Gastrocnemius medialis (tissue), 4 donors: ENCODE data around the gene LURAP1L.

Experiments
- POLR2A ChIP-seq, 2 donors: fragments of 450-650 bp; IDR thresholded peaks; one replicate each; pipeline ENCODE4 v1.6.1; 2017; ENCODE audit warnings: antibody characterized with exemption in 2 of 2, mild to moderate bottlenecking in 2 of 2, moderate library complexity in 2 of 2
- TF ChIP-seq, protein P1 (sequence below), 5 experiments: fragments of 450-650 bp in 3 of 5; fragments of 200-600 bp in 2 of 5; sonication (generic) in 2 of 5; IDR thresholded peaks in 4 of 5; conservative IDR thresholded peaks in 1 of 5; 1 replicate in 4 of 5; 2 replicates in 1 of 5; pipeline ENCODE4 v1.5.1; 2016 to 2019; ENCODE audit warnings: antibody characterized with exemption in 5 of 5, mild to moderate bottlenecking in 3 of 5, moderate library complexity in 3 of 5

DNA sequence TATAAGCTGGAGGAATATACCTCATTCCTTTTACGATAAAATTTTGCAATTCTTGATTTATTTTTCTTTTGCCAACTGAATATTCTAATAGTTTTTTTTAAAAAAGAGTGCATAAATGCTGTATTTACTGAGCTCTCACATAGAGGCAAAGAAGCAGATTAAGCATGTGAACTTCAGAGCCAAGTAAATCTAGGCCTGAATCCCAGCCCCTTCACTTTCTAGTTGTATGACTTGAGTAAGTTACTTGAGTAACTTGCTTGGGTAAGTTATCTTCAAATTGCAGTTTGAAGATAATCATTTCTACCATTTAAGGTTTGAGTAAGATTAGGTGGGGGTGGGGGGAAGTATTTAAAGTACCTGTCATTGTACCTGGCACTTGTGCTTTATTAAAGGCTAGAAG lies 21.8 kb downstream of the LURAP1L start:
- TF ChIP-seq, protein P1, sequence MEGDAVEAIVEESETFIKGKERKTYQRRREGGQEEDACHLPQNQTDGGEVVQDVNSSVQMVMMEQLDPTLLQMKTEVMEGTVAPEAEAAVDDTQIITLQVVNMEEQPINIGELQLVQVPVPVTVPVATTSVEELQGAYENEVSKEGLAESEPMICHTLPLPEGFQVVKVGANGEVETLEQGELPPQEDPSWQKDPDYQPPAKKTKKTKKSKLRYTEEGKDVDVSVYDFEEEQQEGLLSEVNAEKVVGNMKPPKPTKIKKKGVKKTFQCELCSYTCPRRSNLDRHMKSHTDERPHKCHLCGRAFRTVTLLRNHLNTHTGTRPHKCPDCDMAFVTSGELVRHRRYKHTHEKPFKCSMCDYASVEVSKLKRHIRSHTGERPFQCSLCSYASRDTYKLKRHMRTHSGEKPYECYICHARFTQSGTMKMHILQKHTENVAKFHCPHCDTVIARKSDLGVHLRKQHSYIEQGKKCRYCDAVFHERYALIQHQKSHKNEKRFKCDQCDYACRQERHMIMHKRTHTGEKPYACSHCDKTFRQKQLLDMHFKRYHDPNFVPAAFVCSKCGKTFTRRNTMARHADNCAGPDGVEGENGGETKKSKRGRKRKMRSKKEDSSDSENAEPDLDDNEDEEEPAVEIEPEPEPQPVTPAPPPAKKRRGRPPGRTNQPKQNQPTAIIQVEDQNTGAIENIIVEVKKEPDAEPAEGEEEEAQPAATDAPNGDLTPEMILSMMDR (IDR thresholded peaks at IDR 0.05 in 4 of 5, conservative IDR thresholded peaks at IDR 0.05 in 1 of 5), result no peak
- no peak for TF ChIP-seq POLR2A (IDR thresholded peaks at IDR 0.05)
